Measurements from ENCODE around the gene CCDC141. TPM values are rescaled to one million over a fixed set of nuclear protein-coding genes. Genes with fewer than 3 reads are reported as not detected.

Gene CCDC141
- total and polyA plus RNA-seq, 2 donors (not counting 3 experiments of a cell fraction or from before 2014, with no cell fraction given): not detected

DNA sequence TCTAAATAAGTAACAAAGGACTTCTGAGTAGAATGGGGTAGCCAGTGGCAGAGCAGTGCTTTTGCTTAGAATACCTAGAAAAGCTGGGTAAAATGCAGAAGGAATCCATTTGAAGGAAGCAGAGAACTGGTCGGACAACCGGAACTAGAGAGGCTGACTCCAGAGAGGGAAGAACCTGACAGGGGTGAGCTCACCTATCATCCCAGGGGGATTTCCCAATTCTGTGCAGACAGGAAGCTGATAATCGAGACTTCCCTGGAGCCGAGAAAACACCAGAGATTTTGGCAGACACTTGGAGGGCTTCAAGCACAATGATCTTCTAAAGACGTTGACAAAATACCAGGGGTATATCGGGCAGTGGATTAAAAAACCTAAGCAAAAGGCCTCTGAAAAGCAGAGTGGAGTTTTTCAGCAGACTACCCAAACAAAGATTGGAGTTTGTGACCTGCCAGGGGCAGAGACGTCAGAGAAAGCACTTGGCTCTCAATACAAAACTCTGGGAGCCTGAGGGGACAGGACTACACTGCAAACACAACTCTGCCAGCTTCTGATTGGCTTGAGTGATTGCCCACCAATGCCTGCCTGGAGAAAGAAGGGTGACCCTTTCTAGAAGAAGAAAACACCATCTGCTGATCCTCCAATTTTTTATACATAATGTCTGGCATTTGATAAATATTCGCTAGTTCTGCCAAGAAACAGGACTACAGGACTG is 175.3 kb downstream of the CCDC141 start:
- Histone ChIP-seq H4K20me1 (replicated peaks; ENCODE audit: control insufficient read depth, extremely low read depth, insufficient read depth, low read length) (no peaks in the 10 kb centered on the region), H3K27ac (ENCODE audit: insufficient read depth, low read depth, low read length) (no peak overlapping the region), H3K79me2 (ENCODE audit: control insufficient read depth, insufficient read depth, low read length) (no peaks in the 10 kb centered on the region), H3K9ac (replicated peaks; ENCODE audit: extremely low read depth, insufficient read depth, low read length) (no peak overlapping the region), H3K9me1 (replicated peaks; ENCODE audit: control insufficient read depth, extremely low read depth, insufficient read depth, low read length) (no peaks in the 10 kb centered on the region), H3K36me3 (ENCODE audit: control insufficient read depth in 2 of 2, extremely low read depth in 1 of 2, insufficient read depth in 2 of 2, low read length in 2 of 2) (no peaks in the 10 kb centered on the region), H3K4me3 (replicated peaks in 1 of 3; ENCODE audit: insufficient read depth in 1 of 3, low read depth in 1 of 3, low read length in 3 of 3) (no peak overlapping the region), H2AFZ (ENCODE audit: low read depth, low read length) (no peak overlapping the region), H3K4me1 (ENCODE audit: control insufficient read depth, extremely low read depth, insufficient read depth, low read length) (peaks cover 13% of the 10 kb centered on the region), H3K27me3 (ENCODE audit: control insufficient read depth in 2 of 2, insufficient read depth in 2 of 2, low read length in 2 of 2) (no peaks in the 10 kb centered on the region), H3K4me2 (ENCODE audit: insufficient read depth, low read length) (no peak overlapping the region), H3K9me3 (replicated peaks; ENCODE audit: control insufficient read depth, insufficient read depth, low read length) (no peaks in the 10 kb centered on the region)
- ChIA-PET CTCF (interaction anchor here (7.3 kb wide), 1 partner anchor 16 kb away, joined by 45 read pairs; no protein-coding TSS in a partner anchor), POLR2A (no interaction called here)
- TF ChIP-seq EZH2 (IDR thresholded peaks at IDR 0.05; ENCODE audit: borderline replicate concordance, low read depth, low read length, severe bottlenecking): no peak
- TF ChIP-seq FOS (IDR thresholded peaks at IDR 0.05; ENCODE audit: borderline replicate concordance, insufficient read depth, low read length): no peak
- no peak for TF ChIP-seq POLR2AphosphoS5 (IDR thresholded peaks at IDR 0.05; ENCODE audit: insufficient read depth, low read depth, low read length)
- no peak for TF ChIP-seq GATA2 (IDR thresholded peaks at IDR 0.05; ENCODE audit: insufficient read depth, insufficient read length, low read depth, low read length)
- no peak for TF ChIP-seq JUN (IDR thresholded peaks at IDR 0.05; ENCODE audit: borderline replicate concordance, insufficient read depth, insufficient read length, low read depth)
- TF ChIP-seq, protein P1, sequence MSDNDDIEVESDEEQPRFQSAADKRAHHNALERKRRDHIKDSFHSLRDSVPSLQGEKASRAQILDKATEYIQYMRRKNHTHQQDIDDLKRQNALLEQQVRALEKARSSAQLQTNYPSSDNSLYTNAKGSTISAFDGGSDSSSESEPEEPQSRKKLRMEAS (IDR thresholded peaks at IDR 0.05; ENCODE audit: insufficient read depth, insufficient read length): no peak
- TF ChIP-seq MYC (IDR thresholded peaks at IDR 0.05; ENCODE audit: low read depth, low read length): no peak
- no peak for TF ChIP-seq POLR2A (IDR thresholded peaks at IDR 0.05; ENCODE audit: low read depth, low read length)
- TF ChIP-seq, protein P2, sequence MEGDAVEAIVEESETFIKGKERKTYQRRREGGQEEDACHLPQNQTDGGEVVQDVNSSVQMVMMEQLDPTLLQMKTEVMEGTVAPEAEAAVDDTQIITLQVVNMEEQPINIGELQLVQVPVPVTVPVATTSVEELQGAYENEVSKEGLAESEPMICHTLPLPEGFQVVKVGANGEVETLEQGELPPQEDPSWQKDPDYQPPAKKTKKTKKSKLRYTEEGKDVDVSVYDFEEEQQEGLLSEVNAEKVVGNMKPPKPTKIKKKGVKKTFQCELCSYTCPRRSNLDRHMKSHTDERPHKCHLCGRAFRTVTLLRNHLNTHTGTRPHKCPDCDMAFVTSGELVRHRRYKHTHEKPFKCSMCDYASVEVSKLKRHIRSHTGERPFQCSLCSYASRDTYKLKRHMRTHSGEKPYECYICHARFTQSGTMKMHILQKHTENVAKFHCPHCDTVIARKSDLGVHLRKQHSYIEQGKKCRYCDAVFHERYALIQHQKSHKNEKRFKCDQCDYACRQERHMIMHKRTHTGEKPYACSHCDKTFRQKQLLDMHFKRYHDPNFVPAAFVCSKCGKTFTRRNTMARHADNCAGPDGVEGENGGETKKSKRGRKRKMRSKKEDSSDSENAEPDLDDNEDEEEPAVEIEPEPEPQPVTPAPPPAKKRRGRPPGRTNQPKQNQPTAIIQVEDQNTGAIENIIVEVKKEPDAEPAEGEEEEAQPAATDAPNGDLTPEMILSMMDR (IDR thresholded peaks at IDR 0.05; ENCODE audit: extremely low read depth in 1 of 2, insufficient read depth in 1 of 2, low read depth in 1 of 2, low read length in 2 of 2): no peak
- DNase-seq (ENCODE audit: low read depth, low spot score): no peak
- no peak for FAIRE-seq
- dilution Hi-C loops (cut with MboI; ENCODE audit: extremely low pct_ligation_motif_present, low sequenced_read_pairs) (no loop called here), intact Hi-C loops (cut with micrococcal nuclease) (no loop called here)
- BruUV-seq (replicated peaks): no TSS peak

All from endothelial cell of umbilical vein (primary cell).